Measurements from ENCODE around the gene ZNF606.

The ZNF606 gene

GRCh38 chr19:58042495-58043340 is 40.1 kb upstream of the ZNF606 start:
- H3K9me3 ChIP-seq (ENCODE audit: control insufficient read depth, insufficient read depth, low read length) = peaks cover 39% of the 10 kb centered on the region; the same call in 1 of the 2 replicates
- TF ChIP-seq, protein P1, sequence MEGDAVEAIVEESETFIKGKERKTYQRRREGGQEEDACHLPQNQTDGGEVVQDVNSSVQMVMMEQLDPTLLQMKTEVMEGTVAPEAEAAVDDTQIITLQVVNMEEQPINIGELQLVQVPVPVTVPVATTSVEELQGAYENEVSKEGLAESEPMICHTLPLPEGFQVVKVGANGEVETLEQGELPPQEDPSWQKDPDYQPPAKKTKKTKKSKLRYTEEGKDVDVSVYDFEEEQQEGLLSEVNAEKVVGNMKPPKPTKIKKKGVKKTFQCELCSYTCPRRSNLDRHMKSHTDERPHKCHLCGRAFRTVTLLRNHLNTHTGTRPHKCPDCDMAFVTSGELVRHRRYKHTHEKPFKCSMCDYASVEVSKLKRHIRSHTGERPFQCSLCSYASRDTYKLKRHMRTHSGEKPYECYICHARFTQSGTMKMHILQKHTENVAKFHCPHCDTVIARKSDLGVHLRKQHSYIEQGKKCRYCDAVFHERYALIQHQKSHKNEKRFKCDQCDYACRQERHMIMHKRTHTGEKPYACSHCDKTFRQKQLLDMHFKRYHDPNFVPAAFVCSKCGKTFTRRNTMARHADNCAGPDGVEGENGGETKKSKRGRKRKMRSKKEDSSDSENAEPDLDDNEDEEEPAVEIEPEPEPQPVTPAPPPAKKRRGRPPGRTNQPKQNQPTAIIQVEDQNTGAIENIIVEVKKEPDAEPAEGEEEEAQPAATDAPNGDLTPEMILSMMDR (IDR thresholded peaks at IDR 0.05; ENCODE audit: low read depth, low read length, poor library complexity, severe bottlenecking) = no peak
- no peak for TF ChIP-seq EZH2phosphoT487 (IDR thresholded peaks at IDR 0.05; ENCODE audit: borderline replicate concordance, low read length)
- H3K9me2 ChIP-seq (replicated peaks; ENCODE audit: control insufficient read depth, low read length) = no peaks in the 10 kb centered on the region
- no peaks in the 10 kb centered on the region for H3K4me1 ChIP-seq (ENCODE audit: control insufficient read depth, low read length)
- H3K27ac ChIP-seq (ENCODE audit: low read depth, low read length) = no peak overlapping the region
- no peak overlapping the region for H3K4me3 ChIP-seq (ENCODE audit: low read length)
- no peaks in the 10 kb centered on the region for H3K79me2 ChIP-seq (ENCODE audit: control insufficient read depth, low read length)
- no peaks in the 10 kb centered on the region for H3K36me3 ChIP-seq (ENCODE audit: control insufficient read depth, low read length)
- H3F3A ChIP-seq (ENCODE audit: control insufficient read depth, insufficient read depth) = no peaks in the 10 kb centered on the region
- no peak overlapping the region for H3K4me2 ChIP-seq (ENCODE audit: low read length)
- no peaks in the 10 kb centered on the region for H3K27me3 ChIP-seq (ENCODE audit: control insufficient read depth, low read length)
- no peaks in the 10 kb centered on the region for H4K20me1 ChIP-seq (ENCODE audit: control insufficient read depth, insufficient read depth, low read depth, low read length)

GRCh38 chr19:58040751-58041525 is 38.3 kb upstream of the ZNF606 start:
- Histone ChIP-seq H3K36me3 (ENCODE audit: control insufficient read depth, low read length) (no peaks in the 10 kb centered on the region), H3K9me2 (replicated peaks; ENCODE audit: control insufficient read depth, low read length) (no peaks in the 10 kb centered on the region), H3K4me3 (ENCODE audit: low read length) (no peak overlapping the region), H3K4me1 (ENCODE audit: control insufficient read depth, low read length) (no peaks in the 10 kb centered on the region), H3K27ac (ENCODE audit: low read depth, low read length) (no peak overlapping the region), H3K27me3 (ENCODE audit: control insufficient read depth, low read length) (no peaks in the 10 kb centered on the region), H4K20me1 (ENCODE audit: control insufficient read depth, insufficient read depth, low read depth, low read length) (no peaks in the 10 kb centered on the region), H3K79me2 (ENCODE audit: control insufficient read depth, low read length) (no peaks in the 10 kb centered on the region), H3K4me2 (ENCODE audit: low read length) (no peak overlapping the region), H3K9me3 (ENCODE audit: control insufficient read depth, insufficient read depth, low read length) (peaks cover 33% of the 10 kb centered on the region; the same call in 1 of the 2 replicates), H3F3A (ENCODE audit: control insufficient read depth, insufficient read depth) (no peaks in the 10 kb centered on the region)
- TF ChIP-seq EZH2phosphoT487 (IDR thresholded peaks at IDR 0.05; ENCODE audit: borderline replicate concordance, low read length) = no peak
- TF ChIP-seq, protein P1 (IDR thresholded peaks at IDR 0.05; ENCODE audit: low read depth, low read length, poor library complexity, severe bottlenecking) = no peak

DNA sequence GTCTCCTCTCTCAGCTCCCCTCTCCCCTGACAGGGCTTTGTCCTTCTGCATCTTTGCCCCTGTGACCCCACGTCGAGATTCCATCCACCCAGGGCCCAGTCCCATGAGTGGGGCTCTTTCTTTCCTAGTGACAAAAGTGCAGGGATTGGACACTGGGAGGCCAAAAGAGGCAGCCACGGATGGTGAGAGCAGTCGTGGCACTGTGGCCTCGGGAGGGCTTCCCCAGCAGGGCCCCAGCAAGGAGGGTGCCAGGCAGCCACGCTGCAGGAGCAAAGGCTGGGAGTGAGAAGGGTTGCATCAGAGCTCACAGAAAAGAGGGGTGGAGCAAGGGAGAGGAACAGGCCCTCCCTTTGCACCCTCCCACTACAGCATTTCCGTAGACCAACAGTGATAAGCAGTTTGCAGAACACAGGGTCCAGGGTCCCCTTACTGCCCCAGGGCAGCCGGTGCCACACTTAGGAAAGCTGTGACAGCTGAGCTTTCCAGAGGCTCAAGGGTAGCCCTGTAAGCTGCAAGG is 36.1 kb upstream of the ZNF606 start:
- H3K9me3 ChIP-seq (ENCODE audit: control insufficient read depth, insufficient read depth, low read length) = peaks cover 33% of the 10 kb centered on the region; the same call in 1 of the 2 replicates
- H3F3A ChIP-seq (ENCODE audit: control insufficient read depth, insufficient read depth) = no peaks in the 10 kb centered on the region
- no peak overlapping the region for H3K27ac ChIP-seq (ENCODE audit: low read depth, low read length)
- H3K4me3 ChIP-seq (ENCODE audit: low read length) = no peak overlapping the region
- H3K27me3 ChIP-seq (ENCODE audit: control insufficient read depth, low read length) = no peaks in the 10 kb centered on the region
- no peaks in the 10 kb centered on the region for H3K79me2 ChIP-seq (ENCODE audit: control insufficient read depth, low read length)
- H3K4me1 ChIP-seq (ENCODE audit: control insufficient read depth, low read length) = no peaks in the 10 kb centered on the region
- TF ChIP-seq, protein P1 (IDR thresholded peaks at IDR 0.05; ENCODE audit: low read depth, low read length, poor library complexity, severe bottlenecking) = no peak
- no peak for TF ChIP-seq EZH2phosphoT487 (IDR thresholded peaks at IDR 0.05; ENCODE audit: borderline replicate concordance, low read length)
- H4K20me1 ChIP-seq (ENCODE audit: control insufficient read depth, insufficient read depth, low read depth, low read length) = no peaks in the 10 kb centered on the region
- no peaks in the 10 kb centered on the region for H3K36me3 ChIP-seq (ENCODE audit: control insufficient read depth, low read length)
- H3K4me2 ChIP-seq (ENCODE audit: low read length) = no peak overlapping the region
- H3K9me2 ChIP-seq (replicated peaks; ENCODE audit: control insufficient read depth, low read length) = no peaks in the 10 kb centered on the region
